GM18519 (cell line): ENCODE measurements around the gene AFAP1.

ENCODE experiments used
- ATAC-seq: cut with Tn5 transposase; IDR thresholded peaks from one replicate; pipeline ENCODE4 v1.9.1; 2021; ENCODE audit warnings: mild to moderate bottlenecking, moderate library complexity; ENCODE audit not compliant: unreplicated experiment, low FRiP score

AFAP1 gene

GRCh38 chr4:7710126-7710525 lies 229.5 kb downstream of the AFAP1 start:
- no peak for ATAC-seq

- ATAC-seq, result no peak
Observed at GRCh38 chr4:7709431-7709830, 230.2 kb downstream of the AFAP1 start.

- no peak for ATAC-seq
Observed at GRCh38 chr4:7708981-7709380, 230.7 kb downstream of the AFAP1 start.
